Measurements from ENCODE around the gene CDKAL1. TPM values are rescaled to one million over a fixed set of nuclear protein-coding genes. Genes with fewer than 3 reads are reported as not detected.

Gene CDKAL1
- total RNA-seq, 1 donor: 26.8 TPM

GRCh38 chr6:21000331-21000801 is 466.1 kb downstream of the CDKAL1 start:
- no peak overlapping the region for H3K4me3 ChIP-seq (ENCODE audit: low read depth, low read length)
- TF ChIP-seq CTCF (IDR thresholded peaks at IDR 0.05; ENCODE audit: insufficient read depth, low read depth, low read length): no peak
- peak; percentile 39 for DNase-seq (ENCODE audit: low read depth)

DNA sequence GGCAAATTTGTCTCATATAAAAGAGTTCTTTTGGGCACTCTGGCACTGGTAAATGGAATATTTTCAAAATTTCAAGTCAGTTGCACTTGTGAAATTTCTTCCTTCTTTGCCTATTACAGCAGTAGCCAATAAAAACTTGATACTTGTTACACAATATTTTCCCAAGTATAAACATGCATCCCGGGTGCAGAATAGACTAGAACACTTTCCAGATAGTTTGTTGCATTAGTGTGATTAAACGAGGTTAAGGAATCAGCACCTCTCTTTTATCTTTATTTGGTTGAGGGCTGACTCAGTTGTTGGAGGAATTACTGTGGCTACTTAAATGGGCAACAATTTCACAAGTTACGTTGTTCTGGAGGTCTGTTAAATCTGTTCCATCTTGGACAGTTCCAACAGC is 467.5 kb downstream of the CDKAL1 start:
- peak; percentile 94 for DNase-seq (ENCODE audit: low read depth)
- no peak for TF ChIP-seq CTCF (IDR thresholded peaks at IDR 0.05; ENCODE audit: insufficient read depth, low read depth, low read length)
- no peak overlapping the region for H3K4me3 ChIP-seq (ENCODE audit: low read depth, low read length)

DNA sequence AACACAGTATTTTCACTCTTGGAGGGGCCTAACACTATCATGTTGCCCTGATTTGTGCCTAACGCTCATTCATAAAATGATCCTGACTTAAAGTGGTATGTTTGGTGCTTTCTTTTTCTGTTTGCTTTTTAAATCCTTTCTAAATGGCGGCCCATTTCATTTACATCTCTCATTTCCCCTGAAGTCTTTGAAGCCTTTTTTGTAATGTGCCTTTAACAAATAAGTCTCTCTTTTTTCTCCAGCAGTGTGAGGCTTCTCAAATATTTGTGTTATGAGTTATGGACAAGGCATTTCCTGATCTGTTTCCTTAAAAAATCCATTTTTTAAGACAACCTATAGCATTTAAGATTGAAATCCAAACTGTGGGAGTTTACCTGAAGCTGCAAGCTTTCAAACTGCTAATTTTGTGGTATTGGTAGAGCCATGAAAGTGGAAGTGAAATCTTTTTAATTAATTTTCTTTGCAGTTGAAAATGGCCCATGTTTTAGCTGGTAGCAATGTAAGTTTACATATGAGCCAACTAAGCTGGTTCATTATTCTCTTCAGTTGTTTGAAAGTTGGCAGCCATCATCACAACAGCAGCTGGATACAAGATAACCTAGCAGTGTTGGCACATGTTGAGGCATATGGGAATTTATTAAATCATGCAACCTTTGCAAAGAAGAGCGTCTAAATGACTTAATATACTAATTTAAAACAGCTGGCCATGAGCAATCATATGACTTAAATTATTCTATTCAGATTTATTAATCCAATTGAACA is 469.7 kb downstream of the CDKAL1 start:
- H3K4me3 ChIP-seq (ENCODE audit: low read depth, low read length): no peak overlapping the region
- TF ChIP-seq CTCF (IDR thresholded peaks at IDR 0.05; ENCODE audit: insufficient read depth, low read depth, low read length): no peak
- DNase-seq (ENCODE audit: low read depth): peak; percentile 72

GRCh38 chr6:21005816-21006570 is 471.7 kb downstream of the CDKAL1 start:
- H3K4me3 ChIP-seq (ENCODE audit: low read depth, low read length): no peak overlapping the region
- no peak for TF ChIP-seq CTCF (IDR thresholded peaks at IDR 0.05; ENCODE audit: insufficient read depth, low read depth, low read length)
- peak; percentile 73 for DNase-seq (ENCODE audit: low read depth)

DNA sequence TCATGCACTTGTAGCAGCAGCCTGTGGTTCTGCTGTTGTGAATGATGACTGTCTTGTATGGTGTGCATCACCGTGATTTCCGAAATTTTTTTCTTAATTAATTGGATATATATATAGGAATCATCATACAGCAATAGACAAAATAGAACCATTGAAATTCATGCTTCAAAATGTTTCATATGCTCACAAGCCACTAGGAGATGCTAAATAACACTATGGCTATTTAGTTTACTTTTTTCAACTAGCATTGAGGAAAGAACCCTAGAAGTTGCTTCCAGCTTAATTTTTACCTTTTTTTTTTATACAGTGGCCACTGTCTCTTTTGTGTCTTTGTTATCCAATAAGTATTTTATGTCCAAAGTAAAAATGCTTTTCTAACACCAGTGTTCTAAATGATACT is 485.4 kb downstream of the CDKAL1 start:
- peak; percentile 46 for TF ChIP-seq CTCF (IDR thresholded peaks at IDR 0.05; ENCODE audit: insufficient read depth, low read depth, low read length)
- H3K4me3 ChIP-seq (ENCODE audit: low read depth, low read length): no peak overlapping the region
- peak; percentile 14 for DNase-seq (ENCODE audit: low read depth)

- no peak overlapping the region for H3K4me3 ChIP-seq (ENCODE audit: low read depth, low read length)
- peak; percentile 65 for DNase-seq (ENCODE audit: low read depth)
- no peak for TF ChIP-seq CTCF (IDR thresholded peaks at IDR 0.05; ENCODE audit: insufficient read depth, low read depth, low read length)
Observed at GRCh38 chr6:21022343-21023107, 488.3 kb downstream of the CDKAL1 start.

All from fibroblast of villous mesenchyme (primary cell).